ENCODE data around the gene TPK1. TPM values are rescaled to one million over a fixed set of nuclear protein-coding genes. Genes with fewer than 3 reads are reported as not detected.

TPK1 gene
- total and polyA plus RNA-seq, 2 experiments from 2014 or later = 5.9 to 7.3 TPM

DNA sequence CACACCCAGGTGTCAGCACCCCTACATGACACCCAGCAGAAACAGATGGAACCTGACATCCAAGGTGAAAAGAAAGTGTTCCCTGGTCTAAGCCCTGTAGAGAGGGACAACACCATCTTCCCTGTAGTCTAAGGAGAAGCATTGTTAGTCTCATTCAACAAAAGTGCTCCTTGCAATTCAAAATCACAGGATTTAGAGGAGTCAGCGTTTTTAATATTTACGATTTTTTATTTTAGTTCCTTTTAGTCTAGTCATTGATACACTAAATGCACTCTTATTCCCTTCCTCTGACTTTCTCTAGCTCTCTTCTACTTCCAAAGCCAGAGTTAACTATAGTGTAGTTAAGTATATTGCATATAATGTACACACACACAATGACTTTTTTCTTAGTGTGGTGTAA, 163.0 kb downstream of the TPK1 start:
- Histone ChIP-seq H3K4me1 (ENCODE audit: low read depth) (no peaks in the 10 kb centered on the region), H3K27ac (no peak overlapping the region), H3K27me3 (no peaks in the 10 kb centered on the region), H3K4me3 (no peak overlapping the region), H3K36me3 (no peaks in the 10 kb centered on the region), H3K9me3 (ENCODE audit: low read depth) (no peaks in the 10 kb centered on the region)
- TF ChIP-seq CTCF (IDR thresholded peaks at IDR 0.05; ENCODE audit: low read depth, low read length) = no peak
- no peak for DNase-seq (ENCODE audit: low read depth in 1 of 2, low spot score in 1 of 2)

DNA sequence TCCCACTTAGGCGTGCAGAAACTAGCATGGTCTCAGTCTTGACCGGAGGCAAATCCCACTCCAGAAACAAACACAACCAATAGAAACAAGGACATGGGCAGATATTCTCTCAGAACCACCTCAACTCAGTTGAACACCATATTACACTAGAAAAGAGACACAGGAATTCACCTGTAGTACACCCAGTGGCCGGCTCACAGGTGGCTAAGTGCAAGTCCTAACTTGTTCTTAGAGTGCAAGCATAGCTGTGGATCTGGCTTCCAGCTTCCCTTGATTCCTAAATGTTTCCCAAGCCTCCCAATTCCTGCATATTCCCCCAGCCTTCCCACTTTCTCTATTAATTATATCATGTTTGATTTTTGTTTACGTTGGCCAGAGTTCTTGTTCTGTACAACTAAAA, 164.4 kb downstream of the TPK1 start:
- no peaks in the 10 kb centered on the region for H3K4me1 ChIP-seq (ENCODE audit: low read depth)
- DNase-seq (ENCODE audit: low read depth in 1 of 2, low spot score in 1 of 2) = no peak
- H3K27ac ChIP-seq = no peak overlapping the region
- no peak for TF ChIP-seq CTCF (IDR thresholded peaks at IDR 0.05; ENCODE audit: low read depth, low read length)
- H3K9me3 ChIP-seq (ENCODE audit: low read depth) = no peaks in the 10 kb centered on the region
- H3K36me3 ChIP-seq = no peaks in the 10 kb centered on the region
- no peak overlapping the region for H3K4me3 ChIP-seq
- no peaks in the 10 kb centered on the region for H3K27me3 ChIP-seq

DNA sequence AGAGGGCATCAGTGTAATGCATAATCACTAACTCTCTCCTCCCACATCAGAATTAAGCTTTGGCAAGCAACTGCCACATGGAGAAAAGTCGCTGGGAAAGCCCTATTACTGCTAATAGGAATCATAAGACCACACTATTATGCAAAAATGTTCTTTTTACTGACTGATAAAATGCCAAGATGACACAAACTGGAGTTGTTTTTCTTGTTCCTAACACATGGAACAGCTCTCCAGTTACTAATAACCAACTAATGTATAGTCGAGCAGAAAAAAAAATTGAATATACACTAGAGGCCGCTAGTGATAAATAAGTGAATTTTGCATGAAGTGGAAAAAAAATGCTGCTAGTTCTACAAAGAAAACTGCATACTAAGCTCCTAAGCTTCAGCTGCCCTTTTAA, 165.6 kb downstream of the TPK1 start:
- Histone ChIP-seq H3K27ac (no peak overlapping the region), H3K4me1 (ENCODE audit: low read depth) (no peaks in the 10 kb centered on the region), H3K9me3 (ENCODE audit: low read depth) (peaks cover 3% of the 10 kb centered on the region), H3K4me3 (no peak overlapping the region), H3K27me3 (no peaks in the 10 kb centered on the region), H3K36me3 (no peaks in the 10 kb centered on the region)
- TF ChIP-seq CTCF (IDR thresholded peaks at IDR 0.05; ENCODE audit: low read depth, low read length) = peak; percentile 28
- peak in 1 of 2 donors; percentile 64 for DNase-seq (ENCODE audit: low read depth in 1 of 2, low spot score in 1 of 2)

GRCh38 chr7:144668503-144668902, 167.3 kb downstream of the TPK1 start:
- Histone ChIP-seq H3K27ac (no peak overlapping the region), H3K36me3 (no peaks in the 10 kb centered on the region), H3K4me3 (no peak overlapping the region), H3K27me3 (no peaks in the 10 kb centered on the region), H3K4me1 (ENCODE audit: low read depth) (no peaks in the 10 kb centered on the region), H3K9me3 (ENCODE audit: low read depth) (peaks cover 3% of the 10 kb centered on the region)
- DNase-seq (ENCODE audit: low read depth in 1 of 2, low spot score in 1 of 2) = no peak
- no peak for TF ChIP-seq CTCF (IDR thresholded peaks at IDR 0.05; ENCODE audit: low read depth, low read length)

GRCh38 chr7:144665689-144666381, 170.0 kb downstream of the TPK1 start:
- no peaks in the 10 kb centered on the region for H3K27me3 ChIP-seq
- no peak overlapping the region for H3K4me3 ChIP-seq
- no peak for DNase-seq (ENCODE audit: low read depth in 1 of 2, low spot score in 1 of 2)
- H3K4me1 ChIP-seq (ENCODE audit: low read depth) = no peaks in the 10 kb centered on the region
- H3K36me3 ChIP-seq = no peaks in the 10 kb centered on the region
- H3K9me3 ChIP-seq (ENCODE audit: low read depth) = peaks cover 3% of the 10 kb centered on the region
- H3K27ac ChIP-seq = no peak overlapping the region
- no peak for TF ChIP-seq CTCF (IDR thresholded peaks at IDR 0.05; ENCODE audit: low read depth, low read length)

All from cardiac muscle cell (in vitro differentiated cells and primary cell).